IgD-negative memory B cell (primary cell): ENCODE measurements around the gene ACER3. TPM values are rescaled to one million over a fixed set of nuclear protein-coding genes. Genes with fewer than 3 reads are reported as not detected.
"Not testable (repeated sequence)": the region's sequence is repeated elsewhere in the genome, so short reads cannot be mapped to it uniquely, and the experiment has no call there.

ENCODE experiments used
- H3K27ac Mint-ChIP-seq, 3 donors: one replicate each; pipeline ENCODE4 v1.8.0; 2020 to 2022; ENCODE audit warnings: mild to moderate bottlenecking in 3 of 3, mixed read lengths in 3 of 3, moderate library complexity in 1 of 3
- H3K27me3 Mint-ChIP-seq: one replicate; pipeline ENCODE4 v1.8.0; 2021; ENCODE audit warnings: mixed read lengths
- H3K36me3 Mint-ChIP-seq: one replicate; pipeline ENCODE4 v1.8.0; 2020; ENCODE audit warnings: mild to moderate bottlenecking, mixed read lengths
- H3K4me1 Mint-ChIP-seq, 3 donors: one replicate each; pipeline ENCODE4 v1.8.0; 2020 to 2022; ENCODE audit warnings: mixed read lengths in 3 of 3, mild to moderate bottlenecking in 1 of 3
- H3K4me3 Mint-ChIP-seq, 4 donors: one replicate each; pipeline ENCODE4 v1.8.0; 2020 to 2022; ENCODE audit warnings: mild to moderate bottlenecking in 4 of 4, mixed read lengths in 4 of 4, moderate library complexity in 3 of 4
- H3K9me3 Mint-ChIP-seq, 3 donors: one replicate each; pipeline ENCODE4 v1.8.0; 2020 to 2021; ENCODE audit warnings: mixed read lengths in 3 of 3, mild to moderate bottlenecking in 1 of 3
- polyA plus RNA-seq: library from polyadenylated mRNA; unstranded; fragments of 300-500 nt; fragmentation: Illumina TruSeq; gene quantifications from one replicate; pipeline ENCODE4 v1.2.3, GENCODE V29; 2021

The ACER3 gene
- polyA plus RNA-seq, 1 donor from 2014 or later = 4.4 TPM

DNA sequence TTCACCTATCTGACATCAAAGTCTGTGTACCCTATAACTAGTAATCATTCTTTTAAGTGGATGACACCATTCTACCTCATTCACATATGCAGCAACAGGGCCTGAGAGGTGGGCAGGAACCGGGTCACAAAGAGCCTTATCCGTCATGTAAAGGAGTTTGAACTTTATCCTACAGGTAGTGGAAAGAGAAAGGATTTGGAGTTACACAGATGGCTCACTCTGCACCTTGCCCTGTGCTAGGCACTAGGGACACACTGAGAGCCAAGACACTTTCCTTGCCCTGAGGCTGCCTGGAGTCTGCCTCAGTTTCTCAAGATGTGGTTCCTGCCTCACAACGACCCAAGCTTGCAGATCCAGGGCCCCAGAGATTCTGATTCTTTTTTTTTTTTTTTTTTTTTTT lies 14.3 kb upstream of the ACER3 start:
- Mint-ChIP-seq H3K4me3 (no peak overlapping the region), H3K9me3 (peaks cover 0 to 6% (median 0%) of the 10 kb centered on the region in 3 donors), H3K27ac (no peak overlapping the region), H3K36me3 (peaks cover 4% of the 10 kb centered on the region), H3K4me1 (no peaks in the 10 kb centered on the region), H3K27me3 (peaks cover 15% of the 10 kb centered on the region)

DNA sequence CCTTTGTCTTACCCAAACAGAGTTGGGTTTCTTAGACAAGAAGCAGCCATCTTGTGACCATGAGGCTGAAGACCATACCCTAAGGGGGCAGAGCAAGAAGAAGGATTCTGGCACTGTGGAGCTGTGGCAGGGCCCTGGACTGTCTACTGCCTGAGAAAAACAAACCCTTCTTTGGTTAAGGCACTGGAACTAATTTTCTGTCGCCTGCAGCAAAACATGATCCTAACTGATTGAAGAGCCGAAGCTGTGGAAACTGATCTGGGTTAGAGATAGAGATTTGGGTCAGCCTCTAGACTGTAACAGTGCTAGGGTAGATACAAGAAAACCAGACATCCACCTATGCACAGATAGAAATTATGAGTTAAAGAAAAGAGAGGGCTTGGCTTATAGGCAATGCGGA lies 11.3 kb upstream of the ACER3 start:
- no peak overlapping the region for H3K4me3 Mint-ChIP-seq
- H3K27me3 Mint-ChIP-seq = peaks cover 10% of the 10 kb centered on the region
- peaks cover 4% of the 10 kb centered on the region for H3K36me3 Mint-ChIP-seq
- peak overlapping the region in 1 of 3 donors; percentile 18 for H3K27ac Mint-ChIP-seq
- no peaks in the 10 kb centered on the region for H3K4me1 Mint-ChIP-seq
- peaks cover 0 to 3% (median 0%) of the 10 kb centered on the region in 3 donors for H3K9me3 Mint-ChIP-seq

DNA sequence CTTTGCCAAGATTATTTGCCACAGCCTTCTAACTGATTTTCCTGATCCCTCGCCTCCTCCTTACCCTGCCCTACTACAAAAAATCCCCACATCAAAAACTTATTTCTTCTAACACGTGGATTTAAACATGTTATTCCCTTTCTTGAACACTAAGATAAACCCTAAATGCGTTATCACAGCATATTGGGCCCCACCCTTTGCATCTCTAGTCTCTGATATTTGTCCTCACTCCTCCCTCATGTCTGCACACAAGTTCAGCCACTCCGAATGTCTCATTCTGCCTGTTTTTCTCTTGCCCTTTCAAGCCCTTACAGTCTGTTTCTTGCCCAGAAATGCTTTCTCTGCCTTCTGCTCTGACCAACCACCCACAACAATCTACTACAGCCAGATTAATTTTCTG lies 10.6 kb upstream of the ACER3 start:
- Mint-ChIP-seq H3K9me3 (no peaks in the 10 kb centered on the region), H3K4me1 (no peaks in the 10 kb centered on the region), H3K4me3 (no peak overlapping the region), H3K36me3 (peaks cover 4% of the 10 kb centered on the region), H3K27me3 (peaks cover 7% of the 10 kb centered on the region), H3K27ac (no peak overlapping the region)

DNA sequence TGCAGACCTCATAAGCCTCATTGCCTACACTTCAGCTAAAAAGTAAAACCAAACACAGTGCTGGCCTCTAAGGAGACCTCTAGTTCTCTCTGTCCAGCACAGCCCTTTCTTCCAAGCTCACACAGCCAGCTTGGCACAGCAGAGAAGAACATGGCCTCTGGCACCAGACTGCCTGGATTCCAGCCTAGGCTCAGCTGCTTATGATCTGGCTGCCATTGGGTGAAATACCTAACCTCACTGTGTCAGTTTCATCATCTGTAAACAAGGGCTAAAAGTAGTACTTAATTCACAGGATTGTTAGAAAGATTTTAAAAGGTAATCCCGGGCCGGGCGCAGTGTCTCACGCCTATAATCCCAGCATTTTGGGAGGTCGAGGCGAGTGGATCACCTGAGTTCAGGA lies 9.9 kb upstream of the ACER3 start:
- Mint-ChIP-seq H3K27ac (no peak overlapping the region), H3K4me1 (no peaks in the 10 kb centered on the region), H3K27me3 (peaks cover 7% of the 10 kb centered on the region), H3K9me3 (no peaks in the 10 kb centered on the region), H3K4me3 (no peak overlapping the region), H3K36me3 (peaks cover 4% of the 10 kb centered on the region)

DNA sequence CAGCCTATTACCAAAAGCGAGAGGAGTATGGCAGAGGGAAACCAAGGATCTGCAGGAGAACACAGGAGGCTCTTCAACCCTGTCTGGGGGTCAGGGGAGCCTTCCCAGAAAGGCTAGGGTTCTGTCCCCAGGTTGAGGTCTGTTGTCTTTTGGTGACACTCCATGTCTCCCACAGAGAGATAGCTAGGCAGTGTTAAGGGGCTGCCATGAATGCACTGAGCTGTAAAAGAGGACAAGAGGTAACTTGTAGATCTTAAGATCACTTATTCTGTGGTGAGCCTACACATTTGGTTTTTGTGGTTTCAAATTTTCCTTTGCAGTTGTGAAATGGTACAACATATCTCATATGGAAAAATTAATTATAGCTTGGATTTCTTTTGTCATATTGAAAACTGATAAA lies 6.0 kb upstream of the ACER3 start:
- Mint-ChIP-seq H3K27me3 (no peaks in the 10 kb centered on the region), H3K36me3 (no peaks in the 10 kb centered on the region), H3K4me3 (no peak overlapping the region), H3K4me1 (peaks cover 12 to 19% (median 16%) of the 10 kb centered on the region in 3 donors), H3K27ac (no peak overlapping the region), H3K9me3 (no peaks in the 10 kb centered on the region)

DNA sequence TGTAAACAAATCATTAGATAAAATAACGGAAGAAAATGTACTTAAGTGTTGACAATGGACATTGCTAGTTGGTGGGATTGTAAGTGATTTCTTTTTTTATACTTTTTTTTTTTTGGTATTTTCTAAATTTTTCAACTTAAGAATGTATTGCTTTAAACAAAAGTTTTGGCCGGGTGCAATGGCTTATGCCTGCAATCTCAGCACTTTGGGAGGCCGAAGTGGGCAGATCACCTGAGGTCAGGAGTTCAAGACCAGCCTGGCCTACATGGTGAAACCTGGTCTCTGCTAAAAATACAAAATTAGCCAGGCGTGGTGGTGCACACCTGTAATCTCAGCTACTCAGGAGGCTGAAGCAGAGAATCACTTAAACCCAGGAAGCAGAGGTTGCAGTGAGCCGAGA lies 5.0 kb upstream of the ACER3 start:
- not testable (repeated sequence) for H3K4me3 Mint-ChIP-seq, H3K36me3 Mint-ChIP-seq, H3K9me3 Mint-ChIP-seq, H3K27ac Mint-ChIP-seq, H3K27me3 Mint-ChIP-seq
- peaks cover 12 to 19% (median 16%) of the 10 kb centered on the region in 3 donors for H3K4me1 Mint-ChIP-seq

DNA sequence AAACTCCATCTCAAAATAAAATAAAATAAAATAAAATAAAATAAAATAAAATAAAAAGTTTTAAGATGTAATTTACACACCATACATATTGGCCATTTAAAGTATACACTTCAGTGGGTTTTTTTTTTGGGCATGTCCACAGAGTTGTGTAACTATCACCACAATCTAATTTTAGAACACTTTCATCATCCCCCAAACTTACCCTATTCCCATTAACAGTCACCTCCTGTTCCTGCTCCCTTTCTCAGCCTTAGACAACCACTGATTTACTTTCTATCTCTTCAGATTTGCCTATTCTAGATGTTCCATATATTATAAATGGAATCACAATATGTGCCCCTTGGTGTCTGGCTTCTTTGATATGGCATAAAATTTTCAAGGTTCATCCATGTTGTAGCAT lies 4.6 kb upstream of the ACER3 start:
- Mint-ChIP-seq H3K36me3 (no peaks in the 10 kb centered on the region), H3K4me3 (no peak overlapping the region), H3K4me1 (peaks cover 12 to 19% (median 17%) of the 10 kb centered on the region in 3 donors), H3K27me3 (no peaks in the 10 kb centered on the region), H3K9me3 (no peaks in the 10 kb centered on the region), H3K27ac (no peak overlapping the region)

DNA sequence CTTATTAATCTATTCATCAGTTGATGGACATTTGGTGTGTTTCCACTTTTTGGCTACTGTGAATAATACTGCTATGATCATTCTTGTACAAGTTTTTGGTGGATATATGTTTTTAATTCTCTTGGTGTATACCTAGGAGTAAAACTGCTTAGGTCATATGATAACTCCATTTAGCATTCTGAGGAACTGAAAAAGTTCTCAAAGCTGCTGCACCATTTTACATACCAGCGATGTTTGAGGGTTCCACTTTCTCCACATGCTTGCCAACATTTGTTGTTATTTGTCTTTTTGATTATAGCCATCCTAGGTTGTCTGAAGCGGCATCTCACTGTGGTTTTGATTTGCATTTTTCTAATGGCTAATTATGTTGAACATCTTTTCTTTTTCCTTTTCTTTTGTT lies 4.1 kb upstream of the ACER3 start:
- H3K36me3 Mint-ChIP-seq = no peaks in the 10 kb centered on the region
- H3K4me1 Mint-ChIP-seq = peaks cover 15 to 22% (median 20%) of the 10 kb centered on the region in 3 donors
- H3K4me3 Mint-ChIP-seq = peak overlapping the region in 1 of 4 donors; percentile 42
- H3K27ac Mint-ChIP-seq = peak overlapping the region in 1 of 3 donors; percentile 12
- no peaks in the 10 kb centered on the region for H3K27me3 Mint-ChIP-seq
- no peaks in the 10 kb centered on the region for H3K9me3 Mint-ChIP-seq

DNA sequence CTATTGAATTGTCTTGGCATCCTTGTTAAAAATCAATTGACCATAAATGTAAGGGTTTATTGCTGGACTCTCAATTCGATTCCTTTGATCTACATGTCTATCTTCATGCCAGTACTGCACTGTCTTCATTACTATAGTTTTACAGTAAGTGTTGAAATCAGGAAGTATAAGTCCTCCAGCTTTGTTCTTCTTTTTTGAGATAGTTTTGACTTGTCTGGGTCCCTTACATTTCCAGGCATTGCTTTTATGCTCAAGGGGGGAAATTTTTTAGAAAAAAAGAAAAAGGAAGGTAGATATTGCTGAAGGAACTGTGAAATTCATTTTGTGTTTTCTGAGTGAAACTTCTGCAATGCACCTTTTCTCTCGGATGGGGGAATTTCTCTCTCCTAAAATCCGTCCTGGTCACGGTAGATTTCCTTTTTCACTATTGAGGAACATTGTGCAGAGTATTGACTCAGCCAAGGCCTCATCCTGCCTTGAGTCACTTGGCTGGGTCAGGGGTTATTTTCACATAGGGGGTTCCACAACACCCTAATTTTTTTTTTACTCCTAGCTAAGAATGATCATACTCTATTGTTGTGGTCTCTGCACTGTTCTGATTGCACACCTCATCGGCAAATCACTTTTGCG lies 2.8 kb upstream of the ACER3 start:
- H3K27ac Mint-ChIP-seq = no peak overlapping the region
- H3K4me1 Mint-ChIP-seq = peaks cover 19 to 28% (median 24%) of the 10 kb centered on the region in 3 donors
- H3K4me3 Mint-ChIP-seq = peak overlapping the region in 1 of 4 donors; percentile 44
- H3K27me3 Mint-ChIP-seq = no peaks in the 10 kb centered on the region
- no peaks in the 10 kb centered on the region for H3K9me3 Mint-ChIP-seq
- H3K36me3 Mint-ChIP-seq = no peaks in the 10 kb centered on the region

DNA sequence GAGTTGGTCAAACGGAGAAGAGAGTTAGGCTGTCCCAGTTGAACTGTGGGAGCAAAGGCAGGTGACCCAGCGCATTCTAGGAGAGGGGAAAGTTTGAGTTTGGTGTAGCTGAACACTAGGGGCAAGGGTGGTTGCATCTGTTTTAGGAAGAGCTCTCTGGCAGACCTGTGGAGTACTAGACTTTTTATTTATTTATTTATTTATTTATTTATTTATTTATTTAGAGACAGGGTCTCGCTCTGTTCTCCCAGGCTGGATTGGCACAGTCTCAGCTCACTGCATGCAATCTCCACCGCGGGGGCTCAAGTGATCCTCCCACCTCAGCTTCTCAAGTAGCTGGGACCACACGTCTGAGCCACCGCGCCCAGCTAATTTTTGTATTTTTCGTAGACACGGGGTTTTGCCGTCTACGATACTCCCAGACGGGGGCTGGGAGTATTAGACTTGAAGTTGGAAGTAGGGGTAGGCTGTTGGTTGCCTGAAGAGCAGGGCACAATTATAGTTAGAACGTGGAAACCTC lies 950 bp upstream of the ACER3 start:
- no peaks in the 10 kb centered on the region for H3K36me3 Mint-ChIP-seq
- H3K27ac Mint-ChIP-seq = peak overlapping the region in 2 of 3 donors; percentile 46 to 67
- H3K9me3 Mint-ChIP-seq = no peaks in the 10 kb centered on the region
- H3K27me3 Mint-ChIP-seq = no peaks in the 10 kb centered on the region
- peak overlapping the region; percentile 65 to 70 (median 68) for H3K4me3 Mint-ChIP-seq
- peaks cover 22 to 32% (median 29%) of the 10 kb centered on the region in 3 donors for H3K4me1 Mint-ChIP-seq

DNA sequence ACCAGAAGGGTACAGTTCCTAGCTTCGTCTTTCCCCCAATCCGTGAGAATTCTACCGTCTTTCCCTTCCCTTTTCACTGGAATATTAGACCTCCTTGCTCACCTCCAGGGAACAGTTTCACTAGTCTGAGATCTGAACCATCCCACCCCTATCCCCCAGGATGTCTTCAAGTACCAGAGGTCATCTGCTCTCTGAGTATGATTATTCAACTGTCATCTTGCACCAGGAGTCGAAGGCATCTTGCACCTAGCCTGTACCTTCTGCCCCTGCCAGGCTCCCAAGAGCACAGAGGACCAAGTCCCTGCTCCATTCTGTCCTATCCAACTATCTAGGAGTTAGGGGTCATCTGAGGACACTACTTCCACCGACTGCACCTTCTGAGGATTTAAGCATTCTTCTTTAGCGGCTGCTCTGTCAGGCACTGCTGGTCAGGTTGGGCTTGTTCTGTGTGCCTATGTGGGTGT lies 804 bp downstream of the ACER3 start:
- Mint-ChIP-seq H3K4me1 (peaks cover 17 to 28% (median 26%) of the 10 kb centered on the region in 3 donors), H3K27me3 (no peaks in the 10 kb centered on the region), H3K36me3 (no peaks in the 10 kb centered on the region), H3K9me3 (no peaks in the 10 kb centered on the region), H3K27ac (peak overlapping the region in 2 of 3 donors; percentile 44 to 73), H3K4me3 (peak overlapping the region; percentile 81 to 93 (median 87))

DNA sequence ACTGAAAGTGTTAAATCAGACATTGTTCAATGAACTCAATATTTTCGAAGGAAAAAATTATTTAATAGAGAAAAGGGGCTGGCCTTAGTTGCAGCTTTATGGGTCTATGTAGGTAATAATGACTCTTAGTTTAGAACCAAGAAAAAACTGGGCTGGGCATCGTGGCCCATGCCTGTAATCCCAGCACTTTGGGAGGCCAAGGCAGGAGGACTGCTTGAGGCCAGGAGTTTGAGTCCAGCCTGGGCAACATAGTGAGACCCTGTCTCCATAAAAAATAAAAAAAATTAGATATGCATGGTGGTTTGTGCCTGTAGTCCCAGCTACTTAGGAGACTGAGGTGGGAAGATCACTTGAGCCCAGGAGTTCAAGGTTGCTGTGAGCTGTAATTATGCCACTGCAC lies 2.1 kb downstream of the ACER3 start:
- not testable (repeated sequence) for H3K27me3 Mint-ChIP-seq, H3K9me3 Mint-ChIP-seq, H3K27ac Mint-ChIP-seq, H3K36me3 Mint-ChIP-seq, H3K4me3 Mint-ChIP-seq
- peaks cover 13 to 23% (median 19%) of the 10 kb centered on the region in 3 donors for H3K4me1 Mint-ChIP-seq

DNA sequence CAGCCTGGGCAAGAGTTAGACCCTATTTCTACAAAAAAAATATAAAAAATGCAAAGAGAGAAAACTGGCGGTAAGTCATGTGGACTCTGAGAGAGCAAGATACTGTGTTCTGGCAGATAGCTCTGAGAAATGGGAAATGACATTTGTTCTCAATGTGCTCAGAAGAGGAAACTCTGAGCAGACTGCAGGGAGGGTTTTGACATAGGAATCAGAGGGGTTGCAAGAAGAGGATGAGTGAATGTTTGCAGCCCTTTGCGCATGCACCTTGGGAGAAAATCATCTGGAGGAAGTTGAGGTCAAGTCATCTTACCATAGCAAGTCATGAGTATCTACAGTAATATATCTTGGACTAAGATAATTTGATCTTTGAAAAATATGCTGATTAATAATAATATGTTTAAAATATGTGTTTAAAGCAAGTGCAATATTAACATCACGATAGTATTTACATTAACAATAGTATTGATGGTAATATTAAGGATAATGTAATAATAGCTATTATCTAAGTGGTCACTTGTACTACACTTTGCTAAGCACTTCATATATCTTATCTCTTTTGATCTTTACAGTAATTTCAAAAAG lies 2.6 kb downstream of the ACER3 start:
- Mint-ChIP-seq H3K4me3 (peak overlapping the region in 1 of 4 donors; percentile 11), H3K4me1 (peaks cover 12 to 19% (median 18%) of the 10 kb centered on the region in 3 donors), H3K9me3 (no peaks in the 10 kb centered on the region), H3K36me3 (no peaks in the 10 kb centered on the region), H3K27me3 (no peaks in the 10 kb centered on the region), H3K27ac (no peak overlapping the region)

DNA sequence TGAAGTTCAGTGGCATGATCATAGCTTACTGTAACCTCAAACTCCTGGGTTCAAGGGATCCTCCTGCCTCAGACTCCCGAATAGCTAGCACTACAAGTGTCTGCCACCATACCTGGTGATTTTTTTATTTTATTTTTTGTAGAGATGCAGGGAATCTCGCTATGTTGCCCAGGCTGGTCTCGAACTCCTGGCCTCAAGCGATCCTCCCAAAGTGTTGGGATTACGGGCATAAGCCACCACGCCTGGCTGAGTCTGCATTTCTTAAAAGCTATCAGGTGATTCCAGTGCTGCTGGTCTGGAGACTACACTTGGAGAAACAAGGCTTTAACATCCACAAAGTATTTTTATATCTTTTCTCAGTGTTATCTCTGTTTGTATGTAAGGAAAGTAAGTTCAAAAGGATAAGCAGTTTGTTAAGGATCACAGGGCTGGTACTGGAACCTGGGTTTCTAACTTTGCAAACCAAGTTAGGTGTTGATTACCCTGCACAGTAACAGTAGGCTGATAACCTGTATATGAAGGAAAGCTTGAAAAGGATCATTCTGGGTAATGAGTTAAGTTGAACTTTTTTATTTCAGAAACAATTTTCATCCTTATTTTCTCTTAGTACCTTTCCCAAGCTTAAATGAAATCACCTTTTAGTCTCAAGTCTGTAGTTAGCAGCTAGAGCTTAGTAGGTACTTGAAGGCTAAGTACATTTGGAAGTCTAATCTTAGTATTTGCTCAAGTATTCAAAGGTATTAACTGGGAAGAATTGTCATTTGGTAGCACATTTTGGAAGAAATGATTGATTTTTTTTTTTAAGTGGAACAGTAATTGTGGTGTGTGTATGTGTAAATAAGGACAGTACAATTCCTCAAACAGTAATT lies 12.5 kb downstream of the ACER3 start:
- Mint-ChIP-seq H3K4me1 (peaks cover under 1 to 4% (median 2%) of the 10 kb centered on the region in 3 donors), H3K27me3 (no peaks in the 10 kb centered on the region), H3K4me3 (no peak overlapping the region), H3K36me3 (peaks cover 8% of the 10 kb centered on the region), H3K9me3 (no peaks in the 10 kb centered on the region), H3K27ac (no peak overlapping the region)

DNA sequence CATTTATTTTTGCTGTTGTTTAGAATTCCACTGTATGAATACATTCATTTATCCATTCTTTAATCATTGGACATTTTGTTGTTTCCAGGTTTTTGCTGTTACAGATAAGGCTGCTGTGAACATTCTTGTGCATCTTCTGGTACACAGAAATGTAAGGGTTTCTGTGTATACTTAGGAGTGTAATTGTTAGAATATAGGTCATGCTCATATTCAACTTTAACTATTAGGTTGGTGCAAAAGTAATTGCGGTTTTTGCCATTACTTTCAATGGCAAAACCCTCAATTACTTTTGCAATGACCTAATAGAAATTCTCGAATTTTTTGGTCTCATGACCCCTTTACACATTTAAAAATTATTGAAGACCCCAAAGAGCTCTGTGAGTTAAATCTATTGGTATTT lies 17.3 kb downstream of the ACER3 start:
- H3K27ac Mint-ChIP-seq = no peak overlapping the region
- H3K4me3 Mint-ChIP-seq = no peak overlapping the region
- peaks cover 11% of the 10 kb centered on the region for H3K36me3 Mint-ChIP-seq
- peaks cover 2 to 9% (median 6%) of the 10 kb centered on the region in 3 donors for H3K9me3 Mint-ChIP-seq
- H3K27me3 Mint-ChIP-seq = no peaks in the 10 kb centered on the region
- H3K4me1 Mint-ChIP-seq = peaks cover 0 to 4% (median 2%) of the 10 kb centered on the region in 3 donors
